Fibroblast of lung (primary cell): Measurements from ENCODE around the gene MAPK4. TPM values are rescaled to one million over a fixed set of nuclear protein-coding genes. Genes with fewer than 3 reads are reported as not detected.
A peak's percentile ranks its signal among the peaks of the same experiment; 100 is the strongest.
"Not testable (repeated sequence)": the region's sequence is repeated elsewhere in the genome, so short reads cannot be mapped to it uniquely, and the experiment has no call there.

Source experiments
- DNase-seq, 2 donors: peaks; one replicate each; pipeline versions ENCODE4 v3.0.0 to v3.0.0-alpha.2; 2010; ENCODE audit warnings: low read depth in 2 of 2
- H2AFZ ChIP-seq: 2 replicates; pipeline ENCODE4 v1.5.1; 2012; ENCODE audit warnings: low read length, control low read depth, inconsistent platforms
- H3K27ac ChIP-seq: 2 replicates; pipeline ENCODE4 v1.5.1; 2011; ENCODE audit warnings: low read length, control low read depth; ENCODE audit not compliant: insufficient read depth
- H3K27me3 ChIP-seq: 2 replicates; pipeline ENCODE4 v1.5.1; 2011; ENCODE audit warnings: mild to moderate bottlenecking, low read length; ENCODE audit not compliant: control insufficient read depth, insufficient read depth
- H3K36me3 ChIP-seq: 2 replicates; pipeline ENCODE4 v1.5.1; 2011; ENCODE audit warnings: low read length; ENCODE audit not compliant: control insufficient read depth, insufficient read depth
- H3K4me1 ChIP-seq: 2 replicates; pipeline ENCODE4 v1.5.1; 2011; ENCODE audit warnings: low read length; ENCODE audit not compliant: control insufficient read depth, insufficient read depth; ENCODE audit errors: extremely low read depth
- H3K4me2 ChIP-seq: 2 replicates; pipeline ENCODE4 v1.5.1; 2011; ENCODE audit warnings: low read length, control low read depth; ENCODE audit not compliant: insufficient read depth; ENCODE audit errors: extremely low read depth
- H3K4me3 ChIP-seq, 4 experiments: fragments of 200-600 bp in 1 of 4; sonication (generic) in 1 of 4; replicated peaks in 1 of 4; 2 replicates each; pipeline ENCODE4 v1.5.1; 2011 to 2016; ENCODE audit warnings: low read length in 4 of 4, low read depth in 3 of 4, mild to moderate bottlenecking in 3 of 4, control low read depth in 2 of 4, inconsistent platforms in 1 of 4, mixed read lengths in 1 of 4; ENCODE audit not compliant: insufficient read depth in 1 of 4; ENCODE audit errors: control extremely low read depth in 1 of 4
- H3K79me2 ChIP-seq: 2 replicates; pipeline ENCODE4 v1.5.1; 2012; ENCODE audit warnings: mild to moderate bottlenecking, low read length, inconsistent platforms; ENCODE audit not compliant: control insufficient read depth, insufficient read depth
- H3K9ac ChIP-seq: 2 replicates; pipeline ENCODE4 v1.5.1; 2011; ENCODE audit warnings: mild to moderate bottlenecking, low read length, control low read depth; ENCODE audit not compliant: insufficient read depth
- H3K9me3 ChIP-seq: 2 replicates; pipeline ENCODE4 v1.5.1; 2012; ENCODE audit warnings: low read depth, low read length; ENCODE audit not compliant: control insufficient read depth, insufficient read depth
- H4K20me1 ChIP-seq: 2 replicates; pipeline ENCODE4 v1.5.1; 2011; ENCODE audit warnings: low read length; ENCODE audit not compliant: control insufficient read depth, insufficient read depth; ENCODE audit errors: extremely low read depth
- CTCF ChIP-seq, 2 donors: IDR thresholded peaks in 1 of 2; conservative IDR thresholded peaks in 1 of 2; 1 replicate in 1 of 2; 2 replicates in 1 of 2; pipeline ENCODE4 v1.5.1; 2011 to 2012; ENCODE audit warnings: low read length in 2 of 2, control low read depth in 1 of 2, inconsistent platforms in 1 of 2, low read depth in 1 of 2, mild to moderate bottlenecking in 1 of 2
- EZH2 ChIP-seq: IDR thresholded peaks from 2 replicates; pipeline ENCODE4 v1.5.1; 2012; ENCODE audit warnings: low read length, control low read depth, mild to moderate bottlenecking; ENCODE audit errors: missing control alignments
- polyA plus RNA-seq, 2 donors: library from polyadenylated mRNA; depleted of rRNA in 1 of 2; stranded (reverse) in 1 of 2; unstranded in 1 of 2; fragments of >200 nt; gene quantifications; 2 replicates each; pipeline ENCODE4 v1.2.1, GENCODE V29; 2011 to 2012; ENCODE audit warnings: missing spikeins in 1 of 2
- total RNA-seq: library from RNA; depleted of rRNA; stranded (reverse); fragments of >200 nt; gene quantifications from 2 replicates; pipeline ENCODE4 v1.2.1, GENCODE V29; 2014

Gene MAPK4
- total and polyA plus RNA-seq, 2 donors (not counting 1 experiment from before 2014, with no cell fraction given), result not detected

- Histone ChIP-seq H3K9ac (no peak overlapping the region), H3K27me3 (no peaks in the 10 kb centered on the region), H3K79me2 (no peaks in the 10 kb centered on the region), H3K4me3 (no peak overlapping the region), H4K20me1 (no peaks in the 10 kb centered on the region), H3K36me3 (no peaks in the 10 kb centered on the region), H3K27ac (no peak overlapping the region), H2AFZ (no peak overlapping the region), H3K4me1 (no peaks in the 10 kb centered on the region), H3K9me3 (no peaks in the 10 kb centered on the region), H3K4me2 (no peak overlapping the region)
- DNase-seq, result no peak
- TF ChIP-seq EZH2, result no peak
Observed at GRCh38 chr18:50706651-50707050, 146.8 kb downstream of the MAPK4 start.

- not testable (repeated sequence) for H4K20me1 ChIP-seq, H3K4me3 ChIP-seq, H3K9ac ChIP-seq, H3K9me3 ChIP-seq, H2AFZ ChIP-seq, H3K79me2 ChIP-seq, H3K27ac ChIP-seq, H3K27me3 ChIP-seq, H3K4me1 ChIP-seq, DNase-seq, H3K4me2 ChIP-seq, H3K36me3 ChIP-seq
Observed at GRCh38 chr18:50707297-50707696, 147.4 kb downstream of the MAPK4 start.

- no peak overlapping the region for H2AFZ ChIP-seq
- peak in 1 of 2 donors; percentile 59 for DNase-seq
- no peak overlapping the region for H3K4me2 ChIP-seq
- no peak overlapping the region for H3K27ac ChIP-seq
- no peak overlapping the region for H3K9ac ChIP-seq
- no peaks in the 10 kb centered on the region for H4K20me1 ChIP-seq
- no peaks in the 10 kb centered on the region for H3K4me1 ChIP-seq
- H3K79me2 ChIP-seq, result no peaks in the 10 kb centered on the region
- H3K27me3 ChIP-seq, result no peaks in the 10 kb centered on the region
- H3K4me3 ChIP-seq, result no peak overlapping the region
- TF ChIP-seq CTCF (conservative IDR thresholded peaks at IDR 0.05 in 1 of 2, IDR thresholded peaks at IDR 0.05 in 1 of 2; ENCODE audit: low read depth in 1 of 2, low read length in 2 of 2) (no peak), EZH2 (no peak)
- H3K36me3 ChIP-seq, result no peaks in the 10 kb centered on the region
- no peaks in the 10 kb centered on the region for H3K9me3 ChIP-seq
Observed at GRCh38 chr18:50707855-50708469, 148.1 kb downstream of the MAPK4 start.

- H3K4me1 ChIP-seq, result no peaks in the 10 kb centered on the region
- no peaks in the 10 kb centered on the region for H3K79me2 ChIP-seq
- no peak overlapping the region for H3K9ac ChIP-seq
- TF ChIP-seq CTCF (conservative IDR thresholded peaks at IDR 0.05 in 1 of 2, IDR thresholded peaks at IDR 0.05 in 1 of 2; ENCODE audit: low read depth in 1 of 2, low read length in 2 of 2) (no peak), EZH2 (no peak)
- no peaks in the 10 kb centered on the region for H4K20me1 ChIP-seq
- H3K4me3 ChIP-seq, result no peak overlapping the region
- H3K27me3 ChIP-seq, result no peaks in the 10 kb centered on the region
- no peak overlapping the region for H2AFZ ChIP-seq
- no peak overlapping the region for H3K4me2 ChIP-seq
- H3K36me3 ChIP-seq, result no peaks in the 10 kb centered on the region
- H3K27ac ChIP-seq, result no peak overlapping the region
- DNase-seq, result no peak
- no peaks in the 10 kb centered on the region for H3K9me3 ChIP-seq
Observed at GRCh38 chr18:50709193-50709592, 149.3 kb downstream of the MAPK4 start.
